IMR-90 (cell line): ENCODE data around the gene NPSR1.

Experiments used
- BHLHE40 ChIP-seq: fragments of 150-350 bp; IDR thresholded peaks from 2 replicates; pipeline ENCODE4 v1.6.1; 2016; ENCODE audit warnings: mild to moderate bottlenecking, low read depth, low read length
- CEBPB ChIP-seq: IDR thresholded peaks from 2 replicates; pipeline ENCODE4 v1.6.1; 2012; ENCODE audit warnings: low read depth, low read length, improper control_type of control experiment
- CTCF ChIP-seq: conservative IDR thresholded peaks from 2 replicates; pipeline ENCODE4 v1.5.1; 2012; ENCODE audit warnings: mild to moderate bottlenecking, low read depth, low read length, improper control_type of control experiment
- MAFK ChIP-seq: IDR thresholded peaks from 2 replicates; pipeline ENCODE4 v1.6.1; 2012; ENCODE audit warnings: low read depth, low read length, improper control_type of control experiment
- POLR2A ChIP-seq: IDR thresholded peaks from 2 replicates; pipeline ENCODE4 v1.6.1; 2012; ENCODE audit warnings: mild to moderate bottlenecking, low read depth, low read length
- RFX5 ChIP-seq: IDR thresholded peaks from 2 replicates; pipeline ENCODE4 v1.8.0; 2012; ENCODE audit warnings: low read depth, mild to moderate bottlenecking, low read length, moderate library complexity
- SMC3 ChIP-seq: fragments of 150-350 bp; IDR thresholded peaks from 2 replicates; pipeline ENCODE4 v1.6.1; 2016; ENCODE audit warnings: low read depth, mild to moderate bottlenecking, antibody characterized with exemption, low read length, moderate library complexity
- USF2 ChIP-seq: fragments of 150-350 bp; IDR thresholded peaks from 2 replicates; pipeline ENCODE4 v1.6.1; 2017; ENCODE audit warnings: mild to moderate bottlenecking, antibody characterized with exemption, low read length, low read depth

GRCh38 chr7:34718867-34719266 is 60.8 kb downstream of the NPSR1 start:
- TF ChIP-seq POLR2A: no peak
- TF ChIP-seq CTCF: no peak
- no peak for TF ChIP-seq BHLHE40
- no peak for TF ChIP-seq SMC3
- TF ChIP-seq CEBPB: no peak
- no peak for TF ChIP-seq MAFK
- no peak for TF ChIP-seq RFX5
- no peak for TF ChIP-seq USF2
